ENCODE data around the gene ZBTB18.

ZBTB18 gene

DNA sequence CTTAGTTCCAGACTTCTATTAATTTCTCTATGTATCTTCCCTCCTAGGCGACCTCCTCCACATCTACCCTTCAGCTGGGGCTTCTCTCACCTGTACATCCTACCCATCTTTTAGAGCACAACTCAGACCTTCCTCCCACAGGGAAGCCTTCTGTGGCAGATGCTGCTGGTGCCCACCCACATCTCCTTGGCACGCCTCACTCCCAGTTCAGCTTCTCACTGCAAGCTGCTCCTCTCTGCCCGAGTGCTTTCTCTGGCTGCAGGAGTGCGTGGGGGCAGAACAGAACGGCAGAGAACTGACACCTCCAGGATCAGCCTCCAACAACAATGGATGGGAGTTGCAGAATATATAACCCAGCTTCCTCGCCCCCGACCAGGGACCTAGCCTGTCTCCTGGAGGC, 36.5 kb downstream of the ZBTB18 start:
- TF ChIP-seq ZFP3 (CRISPR knock-in tag; IDR thresholded peaks at IDR 0.05) (no peak), ARNTL (CRISPR knock-in tag; IDR thresholded peaks at IDR 0.05; ENCODE audit: borderline replicate concordance, low read depth) (no peak), TSHZ2 (CRISPR knock-in tag; IDR thresholded peaks at IDR 0.05) (no peak), CSDC2 (CRISPR knock-in tag; IDR thresholded peaks at IDR 0.05) (no peak), ZNF565 (CRISPR knock-in tag; conservative IDR thresholded peaks at IDR 0.05; ENCODE audit: low read depth) (no peak), ESRRG (CRISPR knock-in tag; IDR thresholded peaks at IDR 0.05) (no peak), SNAI2 (CRISPR knock-in tag; IDR thresholded peaks at IDR 0.05) (no peak), TOX (CRISPR knock-in tag; IDR thresholded peaks at IDR 0.05; ENCODE audit: borderline replicate concordance) (no peak), PATZ1 (CRISPR knock-in tag; IDR thresholded peaks at IDR 0.05; ENCODE audit: borderline replicate concordance) (no peak), OSR1 (CRISPR knock-in tag; IDR thresholded peaks at IDR 0.05) (no peak), ZFP30 (CRISPR knock-in tag; IDR thresholded peaks at IDR 0.05) (no peak), ZC3H10 (CRISPR knock-in tag; IDR thresholded peaks at IDR 0.05) (no peak), BACH2 (CRISPR knock-in tag; IDR thresholded peaks at IDR 0.05; ENCODE audit: borderline replicate concordance) (no peak), ISL1 (CRISPR knock-in tag; IDR thresholded peaks at IDR 0.05) (no peak), ZNF8 (CRISPR knock-in tag; IDR thresholded peaks at IDR 0.05) (no peak)
- TF ChIP-seq, protein P1, sequence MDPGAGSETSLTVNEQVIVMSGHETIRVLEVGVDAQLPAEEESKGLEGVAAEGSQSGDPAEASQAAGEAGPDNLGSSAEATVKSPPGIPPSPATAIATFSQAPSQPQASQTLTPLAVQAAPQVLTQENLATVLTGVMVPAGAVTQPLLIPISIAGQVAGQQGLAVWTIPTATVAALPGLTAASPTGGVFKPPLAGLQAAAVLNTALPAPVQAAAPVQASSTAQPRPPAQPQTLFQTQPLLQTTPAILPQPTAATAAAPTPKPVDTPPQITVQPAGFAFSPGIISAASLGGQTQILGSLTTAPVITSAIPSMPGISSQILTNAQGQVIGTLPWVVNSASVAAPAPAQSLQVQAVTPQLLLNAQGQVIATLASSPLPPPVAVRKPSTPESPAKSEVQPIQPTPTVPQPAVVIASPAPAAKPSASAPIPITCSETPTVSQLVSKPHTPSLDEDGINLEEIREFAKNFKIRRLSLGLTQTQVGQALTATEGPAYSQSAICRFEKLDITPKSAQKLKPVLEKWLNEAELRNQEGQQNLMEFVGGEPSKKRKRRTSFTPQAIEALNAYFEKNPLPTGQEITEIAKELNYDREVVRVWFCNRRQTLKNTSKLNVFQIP (CRISPR knock-in tag; IDR thresholded peaks at IDR 0.05; ENCODE audit: borderline replicate concordance, low read depth), result no peak
- ATAC-seq, result no peak

- TF ChIP-seq CREB5 (CRISPR knock-in tag; IDR thresholded peaks at IDR 0.05; ENCODE audit: low read depth), result no peak
- TF ChIP-seq TCF4 (CRISPR knock-in tag; IDR thresholded peaks at IDR 0.05; ENCODE audit: borderline replicate concordance), result no peak
- no peak for TF ChIP-seq CSDC2 (CRISPR knock-in tag; IDR thresholded peaks at IDR 0.05)
- TF ChIP-seq BACH2 (CRISPR knock-in tag; IDR thresholded peaks at IDR 0.05; ENCODE audit: borderline replicate concordance), result no peak
- TF ChIP-seq, protein P1 (CRISPR knock-in tag; IDR thresholded peaks at IDR 0.05; ENCODE audit: borderline replicate concordance, low read depth), result no peak
- TF ChIP-seq OSR1 (CRISPR knock-in tag; IDR thresholded peaks at IDR 0.05), result no peak
- no peak for TF ChIP-seq TSHZ2 (CRISPR knock-in tag; IDR thresholded peaks at IDR 0.05)
- no peak for TF ChIP-seq ISL1 (CRISPR knock-in tag; IDR thresholded peaks at IDR 0.05)
- no peak for TF ChIP-seq ZFP3 (CRISPR knock-in tag; IDR thresholded peaks at IDR 0.05)
- TF ChIP-seq CSRNP3 (CRISPR knock-in tag; IDR thresholded peaks at IDR 0.05), result no peak
- no peak for TF ChIP-seq ZNF70 (CRISPR knock-in tag; IDR thresholded peaks at IDR 0.05)
- TF ChIP-seq GLIS3 (CRISPR knock-in tag; IDR thresholded peaks at IDR 0.05), result no peak
- TF ChIP-seq TOX (CRISPR knock-in tag; IDR thresholded peaks at IDR 0.05; ENCODE audit: borderline replicate concordance), result no peak
- no peak for ATAC-seq
Measured at GRCh38 chr1:244088161-244088560, 37.1 kb downstream of the ZBTB18 start.

Measured in SK-N-SH treated with all-trans-retinoic acid at 6 μM for 48 hours (cell line).